Heart left ventricle (tissue), 16 donors: ENCODE measurements around the gene SERPINB8. TPM values are rescaled to one million over a fixed set of nuclear protein-coding genes. Genes with fewer than 3 reads are reported as not detected.

ENCODE experiments used
- ATAC-seq, 4 donors: fragments of 200-7000 bp; cut with Tn5 transposase; one replicate each; pipeline ENCODE4 v1.9.1; 2020 to 2022; ENCODE audit warnings: moderate library complexity in 4 of 4, mild to moderate bottlenecking in 3 of 4, moderate number of reproducible peaks in 1 of 4
- DNase-seq, 5 donors: peaks; one replicate each; pipeline ENCODE4 v3.0.0-alpha.2; 2020
- H3K27ac ChIP-seq, 12 donors: fragments of 200-600 bp; sonication (generic) in 4 of 12; one replicate each; pipeline versions ENCODE4 v1.5.0 to v1.8.0; 2016 to 2022; ENCODE audit warnings: mild to moderate bottlenecking in 2 of 12
- H3K27me3 ChIP-seq, 9 donors: fragments of 200-600 bp; sonication (generic) in 2 of 9; one replicate each; pipeline versions ENCODE4 v1.5.1 to v1.8.0; 2016 to 2022; ENCODE audit warnings: mild to moderate bottlenecking in 3 of 9
- H3K36me3 ChIP-seq, 9 donors: fragments of 200-600 bp; sonication (generic) in 2 of 9; one replicate each; pipeline versions ENCODE4 v1.5.0 to v1.8.0; 2018 to 2022; ENCODE audit warnings: mild to moderate bottlenecking in 2 of 9
- H3K4me1 ChIP-seq, 12 donors: fragments of 200-600 bp; sonication (generic) in 4 of 12; one replicate each; pipeline versions ENCODE4 v1.5.0 to v1.8.0; 2016 to 2022; ENCODE audit warnings: mild to moderate bottlenecking in 3 of 12
- H3K4me3 ChIP-seq, 12 donors: fragments of 200-600 bp; sonication (generic) in 4 of 12; one replicate each; pipeline versions ENCODE4 v1.5.0 to v1.8.0; 2017 to 2022; ENCODE audit warnings: mild to moderate bottlenecking in 9 of 12, moderate library complexity in 4 of 12
- H3K9me3 ChIP-seq, 12 donors: fragments of 200-600 bp; sonication (generic) in 4 of 12; one replicate each; pipeline versions ENCODE4 v1.5.0 to v1.8.0; 2016 to 2022; ENCODE audit warnings: mild to moderate bottlenecking in 1 of 12
- CTCF ChIP-seq, 12 donors: fragments of 200-600 bp; sonication (generic) in 4 of 12; IDR thresholded peaks; one replicate each; pipeline versions ENCODE4 v1.5.0 to v1.8.0; 2018 to 2022; ENCODE audit warnings: antibody characterized with exemption in 12 of 12, mild to moderate bottlenecking in 5 of 12
- POLR2A ChIP-seq, 2 donors: fragments of 450-650 bp; IDR thresholded peaks; one replicate each; pipeline ENCODE4 v1.6.1; 2017; ENCODE audit warnings: antibody characterized with exemption in 2 of 2, mild to moderate bottlenecking in 2 of 2, moderate library complexity in 2 of 2
- WGBS, 4 donors: extraction: QIAGEN DNeasy Blood & Tissue Kit in 2 of 4; methylation state at CpG; one replicate each; pipeline versions ENCODE4 v1.1.5 to v1.1.7; 2013 to 2018; 5-methylcytosine and 5-hydroxymethylcytosine counted together
- intact Hi-C, 10 donors: fragments of 100-400 bp; cut with DNase I; formaldehyde crosslinking; loops; one replicate each; pipeline versions ENCODE4 v1.11.1 to v1.14.2; 2022
- polyA plus RNA-seq, 2 donors: library from polyadenylated mRNA; stranded (reverse); fragments of 200-250 nt; gene quantifications; one replicate each; pipeline ENCODE4 v1.2.3, GENCODE V29; 2013
- total RNA-seq, 9 donors: library from RNA; depleted of rRNA in 2 of 9; stranded (reverse); fragments of >200 nt in 2 of 9; fragmentation: NEBNext Ultra II Directional in 3 of 9; extraction: Animal tissue kit (Norgen Biotek cat#: 25700) in 3 of 9; gene quantifications; one replicate each; pipeline versions ENCODE4 v1.1.0 to v1.2.4, GENCODE V29; 2016 to 2023
- donor health status: ischemic (EF 13 %, LVEDD 7.1; RV severe dilation, severe dysfunction).
- donor health status: healthy with polysubstance abuse.
- donor health status: DM: no; HTN: yes; CAD: no.
- donor health status: DM: no; HTN: no; CAD: no.
- donor health status: ischemic (EF 25% LVEDD 6.9; RV normal size, moderate dysfunction).
- donor health status: ischemic (EF 25% LVEDD 5.7; RV mildly dilated, moderate dysfunction).
- donor health status: healthy.
- donor health status: DM: yes; HTN: yes; CAD: no.
- donor health status: ischemic (EF 35%, LVEDD 5.7; RV mildly dilated, moderate dysfunction).
- donor health status: nonischemic (EF 11% LVEDD 7.7; RV severe dilation, severe dysfunction).
- donor health status: DM: yes; HTN: yes; CAD: no.
- donor health status: PGD.
- donor health status: ischemic (EF 29% LVEDD 5.4; RV normal size, mild dysfunction).
- donor health status: nonischemic (EF 23%, LVEDD 6.1; RV moderate dilation, normal function).

SERPINB8 gene
- total and polyA plus RNA-seq, 11 donors = 0.72 to 12.6 (median 3.5) TPM

DNA sequence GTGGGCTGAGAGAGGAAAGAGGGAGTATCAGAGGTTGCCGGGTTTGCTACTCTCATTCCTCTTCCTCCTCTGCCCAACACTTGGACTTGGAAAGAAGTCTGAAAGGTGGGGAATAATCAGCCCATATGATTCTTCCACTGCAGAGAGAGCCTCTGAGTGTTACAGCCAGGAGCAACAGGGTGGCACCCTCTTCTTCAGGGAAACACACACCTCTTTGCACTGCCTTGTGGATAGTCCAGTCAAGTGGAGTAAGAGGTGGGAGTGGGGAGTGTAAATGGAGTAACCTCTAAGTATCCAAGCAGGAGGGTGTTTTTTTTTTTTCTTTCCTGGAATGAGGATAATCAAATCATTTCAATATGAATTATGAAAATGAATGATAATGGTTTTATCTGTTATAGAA is 9.0 kb upstream of the SERPINB8 start:
- 63 to 83% (median 71%) methylated on average over 1 of the region's 1 CpG for WGBS, 4 donors
- TF ChIP-seq POLR2A (IDR thresholded peaks at IDR 0.05) = no peak
- TF ChIP-seq CTCF (IDR thresholded peaks at IDR 0.05) = no peak
- intact Hi-C loops = loop anchor here in 1 of 10 donors (5.0 kb wide), 1 partner anchor 36 kb away; no protein-coding TSS in a partner anchor

GRCh38 chr18:63961435-63961980 is 8.4 kb upstream of the SERPINB8 start:
- 57 to 70% (median 65%) methylated on average over 5 of the region's 5 CpGs for WGBS, 4 donors
- DNase-seq (no peak), ATAC-seq (no peak)
- peaks cover 0 to 18% (median 0%) of the 10 kb centered on the region in 9 donors for H3K27me3 ChIP-seq
- TF ChIP-seq CTCF (IDR thresholded peaks at IDR 0.05) (no peak), POLR2A (IDR thresholded peaks at IDR 0.05) (no peak)
- no peak overlapping the region for H3K27ac ChIP-seq
- H3K9me3 ChIP-seq = no peaks in the 10 kb centered on the region
- H3K4me3 ChIP-seq = no peak overlapping the region
- H3K4me1 ChIP-seq = no peaks in the 10 kb centered on the region
- intact Hi-C loops = loop anchor here in 1 of 10 donors (5.0 kb wide), 1 partner anchor 36 kb away; no protein-coding TSS in a partner anchor
- no peaks in the 10 kb centered on the region for H3K36me3 ChIP-seq

More for the DNA sequence above, 9.0 kb upstream of the SERPINB8 start:
- no peak for ATAC-seq
- Histone ChIP-seq H3K4me1 (no peaks in the 10 kb centered on the region), H3K27me3 (peaks cover 0 to 19% (median 0%) of the 10 kb centered on the region in 9 donors), H3K4me3 (no peak overlapping the region), H3K36me3 (no peaks in the 10 kb centered on the region), H3K27ac (no peak overlapping the region), H3K9me3 (no peaks in the 10 kb centered on the region)
- no peak for DNase-seq

DNA sequence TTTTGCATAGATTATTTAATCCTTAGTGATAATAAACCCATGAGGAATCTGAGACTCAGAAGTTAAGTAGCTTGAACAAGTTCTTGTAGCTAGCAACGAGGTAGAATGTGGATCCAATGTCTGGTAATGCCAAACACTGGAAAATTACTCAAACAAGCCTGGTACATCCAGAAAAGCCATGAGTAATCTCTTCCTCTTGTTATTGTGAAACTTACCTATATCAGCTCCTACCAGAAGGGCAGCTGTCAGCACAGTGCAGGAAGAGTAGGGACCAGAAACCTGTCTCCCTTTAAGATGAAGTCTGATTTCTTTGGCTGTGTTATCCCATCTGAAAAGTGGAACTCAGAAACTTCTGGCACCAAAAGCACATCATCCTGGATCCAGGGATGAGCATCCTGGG is 7.7 kb upstream of the SERPINB8 start:
- no peak for DNase-seq
- Histone ChIP-seq H3K36me3 (no peaks in the 10 kb centered on the region), H3K9me3 (no peaks in the 10 kb centered on the region), H3K27ac (no peak overlapping the region), H3K4me3 (no peak overlapping the region), H3K4me1 (no peaks in the 10 kb centered on the region), H3K27me3 (peaks cover 0 to 12% (median 0%) of the 10 kb centered on the region in 9 donors)
- WGBS, 4 donors = 39 to 42% (median 42%) methylated on average over 1 of the region's 1 CpG
- ATAC-seq = no peak
- TF ChIP-seq POLR2A (IDR thresholded peaks at IDR 0.05) = no peak
- TF ChIP-seq CTCF (IDR thresholded peaks at IDR 0.05) = no peak
- intact Hi-C loops = loop anchor here in 1 of 10 donors (5.0 kb wide), 1 partner anchor 35 kb away; no protein-coding TSS in a partner anchor

- peak in 1 of 5 donors; percentile 39 for DNase-seq
Observed at GRCh38 chr18:63963615-63964256, 6.1 kb upstream of the SERPINB8 start.

More at GRCh38 chr18:63963615-63964256, 6.1 kb upstream of the SERPINB8 start:
- peak in 2 of 4 donors; percentile 59 to 62 for ATAC-seq
- Histone ChIP-seq H3K4me3 (no peak overlapping the region), H3K36me3 (no peaks in the 10 kb centered on the region), H3K27ac (no peak overlapping the region), H3K4me1 (no peaks in the 10 kb centered on the region), H3K27me3 (peaks cover 0 to 8% (median 0%) of the 10 kb centered on the region in 9 donors), H3K9me3 (no peaks in the 10 kb centered on the region)
- intact Hi-C loops = loop anchor here in 2 of 10 donors (1.0 to 5.0 kb wide), 2 partner anchors 16 to 34 kb away; no protein-coding TSS in a partner anchor
- TF ChIP-seq POLR2A (IDR thresholded peaks at IDR 0.05) (no peak), CTCF (IDR thresholded peaks at IDR 0.05) (peak; percentile 63 to 88 (median 78))
- WGBS, 4 donors = 54 to 67% (median 59%) methylated on average over 1 of the region's 1 CpG
